WI38 (cell line): ENCODE data around the gene TBL3.

Experiments used
- H3K4me3 ChIP-seq: 2 replicates; pipeline ENCODE4 v1.5.1; 2011; ENCODE audit warnings: low read depth, mild to moderate bottlenecking, control low read depth, low read length
- TF ChIP-seq, protein P1 (sequence below): IDR thresholded peaks from 2 replicates; pipeline ENCODE4 v1.5.1; 2012; ENCODE audit warnings: low read depth, mild to moderate bottlenecking, control low read depth, low read length

TBL3 gene

GRCh38 chr16:1979271-1980029, 7.6 kb downstream of the TBL3 start:
- TF ChIP-seq, protein P1, sequence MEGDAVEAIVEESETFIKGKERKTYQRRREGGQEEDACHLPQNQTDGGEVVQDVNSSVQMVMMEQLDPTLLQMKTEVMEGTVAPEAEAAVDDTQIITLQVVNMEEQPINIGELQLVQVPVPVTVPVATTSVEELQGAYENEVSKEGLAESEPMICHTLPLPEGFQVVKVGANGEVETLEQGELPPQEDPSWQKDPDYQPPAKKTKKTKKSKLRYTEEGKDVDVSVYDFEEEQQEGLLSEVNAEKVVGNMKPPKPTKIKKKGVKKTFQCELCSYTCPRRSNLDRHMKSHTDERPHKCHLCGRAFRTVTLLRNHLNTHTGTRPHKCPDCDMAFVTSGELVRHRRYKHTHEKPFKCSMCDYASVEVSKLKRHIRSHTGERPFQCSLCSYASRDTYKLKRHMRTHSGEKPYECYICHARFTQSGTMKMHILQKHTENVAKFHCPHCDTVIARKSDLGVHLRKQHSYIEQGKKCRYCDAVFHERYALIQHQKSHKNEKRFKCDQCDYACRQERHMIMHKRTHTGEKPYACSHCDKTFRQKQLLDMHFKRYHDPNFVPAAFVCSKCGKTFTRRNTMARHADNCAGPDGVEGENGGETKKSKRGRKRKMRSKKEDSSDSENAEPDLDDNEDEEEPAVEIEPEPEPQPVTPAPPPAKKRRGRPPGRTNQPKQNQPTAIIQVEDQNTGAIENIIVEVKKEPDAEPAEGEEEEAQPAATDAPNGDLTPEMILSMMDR = no peak
- no peak overlapping the region for H3K4me3 ChIP-seq

GRCh38 chr16:1980030-1980769, 8.3 kb downstream of the TBL3 start:
- TF ChIP-seq, protein P1 = no peak
- H3K4me3 ChIP-seq = no peak overlapping the region

- TF ChIP-seq, protein P1 = no peak
- no peak overlapping the region for H3K4me3 ChIP-seq
Observed at GRCh38 chr16:1980770-1981087, 8.9 kb downstream of the TBL3 start.

- no peak within 1 kb of the TSS for H3K4me3 ChIP-seq
- TF ChIP-seq, protein P1 = no peak
Observed at GRCh38 chr16:1981398-1981836, 9.6 kb downstream of the TBL3 start, which contains the start of gene NOXO1. Gene NOXO1, minus strand, starts transcription at chr16:1981469. Its CDS starts 290 bp downstream, at chr16:1981179.

- TF ChIP-seq, protein P1 = no peak
- no peak overlapping the region for H3K4me3 ChIP-seq
Observed at GRCh38 chr16:1982013-1982433, 10.2 kb downstream of the TBL3 start.

- TF ChIP-seq, protein P1 = no peak
- peak overlapping the region; percentile 62 for H3K4me3 ChIP-seq
Observed at GRCh38 chr16:1982991-1983543, 11.2 kb downstream of the TBL3 start.
